ENCODE measurements around the gene SSBP2. TPM values are rescaled to one million over a fixed set of nuclear protein-coding genes. Genes with fewer than 3 reads are reported as not detected.
"Not testable (repeated sequence)": the region's sequence is repeated elsewhere in the genome, so short reads cannot be mapped to it uniquely, and the experiment has no call there.

The SSBP2 gene
- total RNA-seq, 4 donors from 2014 or later = 38.6 to 58.5 (median 51.8) TPM

DNA sequence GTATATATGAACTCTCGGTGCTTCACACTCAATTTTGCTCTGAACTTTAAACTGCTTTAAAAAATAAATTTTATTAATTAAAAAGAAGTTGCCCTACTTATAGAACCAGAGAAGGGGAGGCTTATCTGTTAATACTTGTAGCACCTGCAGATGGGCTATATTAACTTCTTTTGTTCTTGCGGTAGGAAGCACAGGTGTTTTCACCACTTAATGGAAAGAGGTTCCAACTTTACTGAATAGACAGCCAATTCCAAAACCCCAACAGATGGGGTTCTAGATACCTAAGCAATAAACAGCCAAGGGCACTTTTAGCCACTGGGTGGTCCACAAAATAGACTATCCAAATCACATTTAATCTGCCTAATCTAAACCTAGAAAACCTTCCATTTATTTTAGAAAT, 65.4 kb downstream of the SSBP2 start:
- no peak overlapping the region for H3K27ac ChIP-seq
- no peak for TF ChIP-seq POLR2A (IDR thresholded peaks at IDR 0.05)
- H3K9me3 ChIP-seq = no peaks in the 10 kb centered on the region
- DNase-seq = no peak
- H3K4me1 ChIP-seq = peaks cover 0 to 10% of the 10 kb centered on the region in 2 donors
- H3K4me3 ChIP-seq (replicated peaks in 1 of 3) = no peak overlapping the region
- intact Hi-C loops (cut with DNase I) = no loop called here
- WGBS, 2 donors = 99 to 100% methylated on average over 2 of the region's 2 CpGs
- no peaks in the 10 kb centered on the region for H3K36me3 ChIP-seq
- no peaks in the 10 kb centered on the region for H3K27me3 ChIP-seq

DNA sequence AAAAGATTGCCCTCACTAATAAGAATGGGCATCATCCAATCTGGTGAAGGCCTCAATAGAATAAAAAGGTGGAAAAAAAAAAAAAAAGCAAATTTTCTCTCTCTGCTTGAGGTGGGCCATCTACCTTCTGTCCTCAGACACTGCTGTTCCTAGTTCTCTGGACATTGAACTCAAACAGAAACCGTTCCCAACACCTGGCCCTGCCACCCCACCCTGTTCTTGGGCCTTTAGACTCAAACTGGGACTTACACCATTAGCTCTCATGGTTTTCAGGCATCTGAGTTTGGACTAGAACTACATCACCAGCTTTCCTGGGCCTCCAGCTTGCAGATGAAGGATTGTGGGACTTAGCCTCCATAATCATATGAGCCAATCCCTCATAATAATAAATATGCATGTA, 71.0 kb downstream of the SSBP2 start:
- TF ChIP-seq CTCF (IDR thresholded peaks at IDR 0.05) = no peak
- WGBS, 2 donors = 100% methylated on average over 1 of the region's 1 CpG
- no peaks in the 10 kb centered on the region for H3K36me3 ChIP-seq
- no peak for DNase-seq
- H3K4me3 ChIP-seq (replicated peaks in 1 of 3) = no peak overlapping the region
- H3K4me1 ChIP-seq = no peaks in the 10 kb centered on the region
- no peaks in the 10 kb centered on the region for H3K9me3 ChIP-seq
- intact Hi-C loops (cut with DNase I) = no loop called here
- H3K27me3 ChIP-seq = no peaks in the 10 kb centered on the region
- no peak overlapping the region for H3K27ac ChIP-seq

DNA sequence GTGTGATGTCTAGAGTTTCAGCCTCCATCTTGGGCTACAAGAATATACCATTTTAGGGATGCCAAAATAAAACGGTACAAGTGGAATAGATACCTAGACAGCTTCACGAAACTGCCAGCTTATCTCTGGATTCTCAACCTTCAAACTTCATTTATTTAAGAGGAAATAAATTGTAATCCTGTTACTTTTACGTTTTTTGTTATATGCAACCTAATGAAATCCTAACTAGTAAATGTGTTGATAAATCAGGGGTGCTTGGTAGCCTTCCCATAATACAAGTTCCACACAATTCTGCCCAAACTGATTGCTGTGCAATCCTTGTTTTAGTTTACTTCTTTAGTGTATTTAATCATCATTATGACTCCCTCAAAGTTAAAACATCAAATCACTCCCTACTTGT, 75.5 kb downstream of the SSBP2 start:
- H3K27ac ChIP-seq = no peak overlapping the region
- H3K9me3 ChIP-seq = no peaks in the 10 kb centered on the region
- no peaks in the 10 kb centered on the region for H3K36me3 ChIP-seq
- WGBS, 2 donors = 63 to 77% methylated on average over 3 of the region's 3 CpGs
- no peak overlapping the region for H3K4me3 ChIP-seq (replicated peaks in 1 of 3)
- no peak for TF ChIP-seq POLR2A (IDR thresholded peaks at IDR 0.05)
- no peak for TF ChIP-seq CTCF (IDR thresholded peaks at IDR 0.05)
- DNase-seq = no peak
- intact Hi-C loops (cut with DNase I) = no loop called here
- no peaks in the 10 kb centered on the region for H3K27me3 ChIP-seq
- H3K4me1 ChIP-seq = no peaks in the 10 kb centered on the region

DNA sequence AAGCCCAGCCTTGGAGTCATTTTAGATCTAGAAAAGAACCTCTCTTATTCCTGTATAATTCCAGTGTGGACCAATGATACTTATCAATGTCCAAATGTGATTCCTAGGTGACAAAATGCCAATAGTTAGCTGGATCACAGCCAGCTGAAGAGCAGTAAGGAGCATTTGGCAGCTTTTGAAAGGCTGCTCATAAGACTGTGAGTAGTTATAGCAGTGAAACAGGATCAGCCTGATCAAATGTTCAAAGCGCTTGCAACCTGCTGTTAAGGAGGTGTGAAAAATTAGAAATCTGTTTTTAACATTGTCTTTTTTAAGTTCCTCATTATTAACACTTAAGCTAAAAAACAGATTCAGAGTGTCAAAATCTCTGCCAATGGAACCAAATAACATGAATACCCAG, 85.1 kb downstream of the SSBP2 start:
- no peak for TF ChIP-seq POLR2A (IDR thresholded peaks at IDR 0.05)
- no peaks in the 10 kb centered on the region for H3K4me1 ChIP-seq
- no peak overlapping the region for H3K27ac ChIP-seq
- H3K27me3 ChIP-seq = no peaks in the 10 kb centered on the region
- no peak for DNase-seq
- WGBS, 2 donors = 95 to 100% methylated on average over 1 of the region's 1 CpG
- H3K4me3 ChIP-seq (replicated peaks in 1 of 3) = no peak overlapping the region
- H3K36me3 ChIP-seq = no peaks in the 10 kb centered on the region
- no peaks in the 10 kb centered on the region for H3K9me3 ChIP-seq
- intact Hi-C loops (cut with DNase I) = no loop called here

DNA sequence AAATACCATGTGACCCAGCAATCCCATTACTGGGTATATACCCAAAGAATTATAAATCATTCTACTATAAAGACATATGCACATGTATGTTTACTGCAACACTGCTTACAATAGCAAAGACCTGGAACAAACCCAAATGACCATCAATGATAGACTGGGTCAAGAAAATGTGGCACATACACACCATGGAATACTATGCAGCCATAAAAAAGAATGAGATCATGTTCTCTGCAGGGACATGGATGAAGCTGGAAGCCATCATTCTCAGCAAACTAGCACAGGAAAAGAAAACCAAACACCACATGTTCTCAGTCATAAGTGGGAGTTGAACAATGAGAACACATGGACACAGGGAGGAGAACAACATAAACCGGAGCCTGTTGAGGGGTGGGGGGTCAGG, 90.3 kb downstream of the SSBP2 start:
- H3K36me3 ChIP-seq; H3K4me3 ChIP-seq (replicated peaks in 1 of 3); intact Hi-C loops (cut with DNase I); H3K9me3 ChIP-seq; DNase-seq; H3K27ac ChIP-seq; H3K27me3 ChIP-seq; H3K4me1 ChIP-seq: not testable (repeated sequence)
- WGBS, 2 donors = 95 to 100% methylated on average over 1 of the region's 1 CpG

DNA sequence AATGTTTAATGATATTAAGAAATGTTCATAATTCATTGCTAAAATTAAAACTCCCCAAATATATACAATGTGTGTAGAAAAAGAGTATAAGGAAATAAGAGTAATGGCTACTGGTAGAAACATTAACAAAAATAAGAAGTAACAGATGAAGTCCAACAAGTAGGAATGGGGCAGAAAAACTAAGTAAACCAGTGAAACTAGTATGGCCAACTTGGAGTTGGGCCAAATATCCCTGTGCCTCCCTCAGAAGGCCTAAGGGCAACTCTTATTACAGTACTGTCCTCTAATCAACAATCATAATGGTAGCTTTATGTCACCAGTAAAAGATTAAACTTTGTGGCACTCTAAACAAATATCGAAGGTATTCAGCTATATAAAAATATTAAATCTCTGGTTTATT, 93.5 kb downstream of the SSBP2 start:
- no peaks in the 10 kb centered on the region for H3K9me3 ChIP-seq
- peak; percentile 14 to 23 for DNase-seq
- intact Hi-C loops (cut with DNase I) = no loop called here
- H3K27ac ChIP-seq = no peak overlapping the region
- H3K4me3 ChIP-seq (replicated peaks in 1 of 3) = no peak overlapping the region
- no peaks in the 10 kb centered on the region for H3K4me1 ChIP-seq
- no peaks in the 10 kb centered on the region for H3K36me3 ChIP-seq
- no peaks in the 10 kb centered on the region for H3K27me3 ChIP-seq
- no peak for TF ChIP-seq CTCF (IDR thresholded peaks at IDR 0.05)
- no peak for TF ChIP-seq POLR2A (IDR thresholded peaks at IDR 0.05)
- 91 to 97% methylated on average over 1 of the region's 1 CpG for WGBS, 2 donors

GRCh38 chr5:81656783-81657182, 94.1 kb downstream of the SSBP2 start:
- TF ChIP-seq POLR2A (IDR thresholded peaks at IDR 0.05) (no peak), CTCF (IDR thresholded peaks at IDR 0.05) (no peak)
- Histone ChIP-seq H3K27ac (no peak overlapping the region), H3K9me3 (no peaks in the 10 kb centered on the region), H3K27me3 (no peaks in the 10 kb centered on the region), H3K36me3 (no peaks in the 10 kb centered on the region), H3K4me1 (no peaks in the 10 kb centered on the region), H3K4me3 (replicated peaks in 1 of 3) (no peak overlapping the region)
- 63 to 78% methylated on average over 3 of the region's 3 CpGs for WGBS, 2 donors
- no peak for DNase-seq
- intact Hi-C loops (cut with DNase I) = no loop called here

Measured in thyroid gland (tissue), 4 donors.